Astrocyte (in vitro differentiated cells and primary cell): ENCODE measurements around the gene ATP6V1E1. TPM values are rescaled to one million over a fixed set of nuclear protein-coding genes. Genes with fewer than 3 reads are reported as not detected.

Experiments
- DNase-seq: peaks from one replicate; pipeline ENCODE4 v3.0.0-alpha.2; 2010; ENCODE audit warnings: low read depth
- FAIRE-seq: peaks from 2 replicates; lab custom pipeline; 2011; peaks lifted over from hg19 to GRCh38; lab: Jason Lieb, UNC
- H2AFZ ChIP-seq: 2 replicates; pipeline ENCODE4 v1.6.0; 2012; ENCODE audit warnings: low read depth, low read length, inconsistent platforms
- H3K27ac ChIP-seq: 2 replicates; pipeline ENCODE4 v1.5.1; 2011; ENCODE audit warnings: low read depth, low read length, inconsistent platforms
- H3K27me3 ChIP-seq: 2 replicates; pipeline ENCODE4 v1.6.0; 2011; ENCODE audit warnings: low read length, inconsistent platforms; ENCODE audit not compliant: insufficient read depth
- H3K36me3 ChIP-seq: 2 replicates; pipeline ENCODE4 v1.5.1; 2011; ENCODE audit warnings: low read length, inconsistent platforms; ENCODE audit not compliant: insufficient read depth
- H3K4me1 ChIP-seq: 2 replicates; pipeline ENCODE4 v1.5.1; 2011; ENCODE audit warnings: low read length, inconsistent platforms; ENCODE audit not compliant: insufficient read depth
- H3K4me2 ChIP-seq: 2 replicates; pipeline ENCODE4 v1.6.0; 2012; ENCODE audit warnings: low read length, inconsistent platforms
- H3K4me3 ChIP-seq: 2 replicates; pipeline ENCODE4 v1.5.1; 2011; ENCODE audit warnings: low read depth, mild to moderate bottlenecking, low read length, inconsistent platforms; ENCODE audit not compliant: insufficient read depth
- H3K79me2 ChIP-seq: 2 replicates; pipeline ENCODE4 v1.6.0; 2012; ENCODE audit warnings: mild to moderate bottlenecking, low read length, inconsistent platforms; ENCODE audit not compliant: insufficient read depth
- H3K9ac ChIP-seq: 2 replicates; pipeline ENCODE4 v1.6.0; 2012; ENCODE audit warnings: mild to moderate bottlenecking, low read length, inconsistent platforms
- H3K9me3 ChIP-seq: 2 replicates; pipeline ENCODE4 v1.5.1; 2012; ENCODE audit warnings: low read depth, mild to moderate bottlenecking, low read length, inconsistent platforms; ENCODE audit not compliant: insufficient read depth
- H4K20me1 ChIP-seq: 2 replicates; pipeline ENCODE4 v1.6.0; 2012; ENCODE audit warnings: low read length, inconsistent platforms; ENCODE audit not compliant: insufficient read depth
- H3K27ac Mint-ChIP-seq: one replicate; pipeline ENCODE4 v1.8.0; 2021; ENCODE audit warnings: mild to moderate bottlenecking, mixed read lengths; ENCODE audit not compliant: unreplicated experiment
- H3K27me3 Mint-ChIP-seq: one replicate; pipeline ENCODE4 v1.8.0; 2021; ENCODE audit warnings: low read depth, mixed read lengths; ENCODE audit not compliant: unreplicated experiment
- H3K36me3 Mint-ChIP-seq: one replicate; pipeline ENCODE4 v1.8.0; 2021; ENCODE audit warnings: low read depth, mixed read lengths; ENCODE audit not compliant: unreplicated experiment
- H3K4me1 Mint-ChIP-seq: one replicate; pipeline ENCODE4 v1.8.0; 2021; ENCODE audit warnings: low read depth, mixed read lengths; ENCODE audit not compliant: unreplicated experiment
- H3K4me3 Mint-ChIP-seq: one replicate; pipeline ENCODE4 v1.8.0; 2021; ENCODE audit warnings: mild to moderate bottlenecking, moderate library complexity, mixed read lengths; ENCODE audit not compliant: unreplicated experiment
- H3K9me3 Mint-ChIP-seq: one replicate; pipeline ENCODE4 v1.8.0; 2021; ENCODE audit warnings: mild to moderate bottlenecking, mixed read lengths; ENCODE audit not compliant: unreplicated experiment
- EZH2 ChIP-seq: IDR thresholded peaks from 2 replicates; pipeline ENCODE4 v1.6.1; 2012; ENCODE audit warnings: mild to moderate bottlenecking, low read length, inconsistent platforms; ENCODE audit not compliant: insufficient read depth
- total RNA-seq: library from RNA; stranded (reverse); gene quantifications from 2 replicates; pipeline ENCODE4 v1.2.1, GENCODE V29; 2021
- TF ChIP-seq, protein P1 (sequence below): IDR thresholded peaks from 2 replicates; pipeline ENCODE4 v1.5.1; 2011; ENCODE audit warnings: low read depth, mild to moderate bottlenecking, inconsistent platforms, low read length, moderate library complexity; ENCODE audit not compliant: insufficient read depth

Gene ATP6V1E1
- total RNA-seq, 1 donor from 2014 or later, result 160 TPM

DNA sequence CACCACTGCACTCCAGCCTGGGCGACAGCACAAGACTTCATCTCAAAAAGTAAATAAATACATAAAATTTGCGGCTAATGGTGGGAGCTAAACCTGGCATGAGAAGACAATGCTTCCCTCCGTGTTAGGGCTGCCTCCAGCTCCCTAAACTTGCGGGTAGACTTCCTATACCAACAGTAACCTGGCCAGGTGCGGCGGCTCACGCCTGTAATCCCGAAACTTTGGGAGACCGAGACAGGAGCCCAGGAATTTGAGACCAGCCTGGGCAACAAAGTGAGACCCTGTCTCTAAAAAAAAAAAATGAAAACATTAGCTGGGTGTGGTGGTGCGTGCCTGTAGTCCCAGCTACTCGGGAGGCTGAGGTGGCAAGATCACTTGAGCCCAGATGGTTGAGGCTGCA, 39.9 kb downstream of the ATP6V1E1 start:
- Mint-ChIP-seq H3K9me3 (no peaks in the 10 kb centered on the region), H3K4me1 (no peaks in the 10 kb centered on the region), H3K27ac (no peak overlapping the region), H3K36me3 (peaks cover 5% of the 10 kb centered on the region), H3K4me3 (no peak overlapping the region), H3K27me3 (no peaks in the 10 kb centered on the region)
- no peak overlapping the region for H2AFZ ChIP-seq
- peaks cover 23% of the 10 kb centered on the region for H3K36me3 ChIP-seq
- DNase-seq (no peak), FAIRE-seq (no peak)
- no peaks in the 10 kb centered on the region for H3K9me3 ChIP-seq
- no peak overlapping the region for H3K4me2 ChIP-seq
- no peak overlapping the region for H3K27ac ChIP-seq
- H3K79me2 ChIP-seq, result no peaks in the 10 kb centered on the region
- no peaks in the 10 kb centered on the region for H3K27me3 ChIP-seq
- peaks cover 6% of the 10 kb centered on the region for H4K20me1 ChIP-seq
- H3K4me3 ChIP-seq, result no peak overlapping the region
- H3K4me1 ChIP-seq, result no peaks in the 10 kb centered on the region
- TF ChIP-seq EZH2, result no peak
- TF ChIP-seq, protein P1, sequence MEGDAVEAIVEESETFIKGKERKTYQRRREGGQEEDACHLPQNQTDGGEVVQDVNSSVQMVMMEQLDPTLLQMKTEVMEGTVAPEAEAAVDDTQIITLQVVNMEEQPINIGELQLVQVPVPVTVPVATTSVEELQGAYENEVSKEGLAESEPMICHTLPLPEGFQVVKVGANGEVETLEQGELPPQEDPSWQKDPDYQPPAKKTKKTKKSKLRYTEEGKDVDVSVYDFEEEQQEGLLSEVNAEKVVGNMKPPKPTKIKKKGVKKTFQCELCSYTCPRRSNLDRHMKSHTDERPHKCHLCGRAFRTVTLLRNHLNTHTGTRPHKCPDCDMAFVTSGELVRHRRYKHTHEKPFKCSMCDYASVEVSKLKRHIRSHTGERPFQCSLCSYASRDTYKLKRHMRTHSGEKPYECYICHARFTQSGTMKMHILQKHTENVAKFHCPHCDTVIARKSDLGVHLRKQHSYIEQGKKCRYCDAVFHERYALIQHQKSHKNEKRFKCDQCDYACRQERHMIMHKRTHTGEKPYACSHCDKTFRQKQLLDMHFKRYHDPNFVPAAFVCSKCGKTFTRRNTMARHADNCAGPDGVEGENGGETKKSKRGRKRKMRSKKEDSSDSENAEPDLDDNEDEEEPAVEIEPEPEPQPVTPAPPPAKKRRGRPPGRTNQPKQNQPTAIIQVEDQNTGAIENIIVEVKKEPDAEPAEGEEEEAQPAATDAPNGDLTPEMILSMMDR, result no peak
- no peak overlapping the region for H3K9ac ChIP-seq

DNA sequence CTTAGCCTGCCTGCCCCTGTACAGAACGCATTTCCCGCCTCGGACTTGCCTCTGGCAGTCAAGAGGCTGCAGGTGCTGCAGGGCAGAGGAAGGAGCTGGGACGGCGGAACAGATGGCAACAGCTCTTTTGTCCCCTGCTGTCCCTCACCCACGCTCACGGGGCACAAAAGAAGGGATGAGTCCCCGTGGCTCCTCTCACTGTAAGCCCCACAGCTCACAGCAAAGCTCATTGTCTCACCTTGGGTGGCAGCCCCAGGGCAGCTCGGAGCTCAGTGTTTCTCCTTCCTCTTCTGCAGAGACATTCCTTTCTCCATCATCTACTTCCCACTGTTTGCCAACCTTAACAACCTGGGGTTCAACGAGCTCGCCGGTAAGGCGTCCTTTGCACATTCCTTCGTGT, 40.9 kb downstream of the ATP6V1E1 start:
- TF ChIP-seq, protein P1, result no peak
- TF ChIP-seq EZH2, result no peak
- no peaks in the 10 kb centered on the region for H4K20me1 ChIP-seq

DNA sequence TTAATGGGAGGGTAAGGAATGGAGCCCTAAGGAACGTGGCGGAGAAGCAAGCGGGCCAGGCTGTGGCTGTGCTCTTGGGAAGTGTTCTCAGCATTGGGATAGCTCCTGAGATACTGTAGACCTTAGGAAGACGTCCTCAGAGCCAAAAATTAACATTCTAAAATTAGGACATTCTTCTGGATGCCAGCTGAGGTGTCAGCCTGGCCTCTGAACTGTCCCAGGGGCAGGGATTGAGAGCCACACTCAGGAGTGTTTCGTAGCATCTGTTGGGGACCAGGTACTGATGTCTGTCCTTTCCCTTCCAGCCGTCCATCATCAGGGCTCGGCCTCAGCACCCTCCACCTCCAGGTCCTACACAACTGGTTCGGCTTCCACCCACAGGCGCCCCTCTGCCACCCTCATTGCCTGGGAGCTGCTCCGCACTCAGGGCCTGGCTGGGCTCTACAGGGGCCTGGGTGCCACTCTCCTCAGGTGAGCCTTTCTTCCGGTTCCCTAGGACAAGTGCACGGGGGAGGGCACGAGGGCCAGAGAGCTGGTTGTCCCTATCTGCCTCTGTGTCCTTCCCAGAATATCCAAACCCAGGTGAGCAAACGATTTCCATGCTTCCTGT, 41.6 kb downstream of the ATP6V1E1 start:
- no peaks in the 10 kb centered on the region for H4K20me1 ChIP-seq
- no peak overlapping the region for H2AFZ ChIP-seq
- no peaks in the 10 kb centered on the region for H3K36me3 Mint-ChIP-seq
- H3K4me2 ChIP-seq, result no peak overlapping the region
- H3K4me1 Mint-ChIP-seq, result no peaks in the 10 kb centered on the region
- H3K27me3 ChIP-seq, result no peaks in the 10 kb centered on the region
- H3K9ac ChIP-seq, result no peak overlapping the region
- H3K9me3 ChIP-seq, result no peaks in the 10 kb centered on the region
- no peak overlapping the region for H3K27ac Mint-ChIP-seq
- H3K27me3 Mint-ChIP-seq, result peaks cover 2% of the 10 kb centered on the region
- peaks cover 11% of the 10 kb centered on the region for H3K36me3 ChIP-seq
- no peak overlapping the region for H3K4me3 Mint-ChIP-seq
- no peaks in the 10 kb centered on the region for H3K9me3 Mint-ChIP-seq
- no peak for TF ChIP-seq EZH2
- TF ChIP-seq, protein P1, result no peak
- no peaks in the 10 kb centered on the region for H3K79me2 ChIP-seq
- H3K4me3 ChIP-seq, result no peak overlapping the region
- no peaks in the 10 kb centered on the region for H3K4me1 ChIP-seq
- H3K27ac ChIP-seq, result no peak overlapping the region
- no peak for DNase-seq
- FAIRE-seq, result no peak

More for the DNA sequence above, 40.9 kb downstream of the ATP6V1E1 start:
- Histone ChIP-seq H3K27ac (no peak overlapping the region), H3K36me3 (peaks cover 16% of the 10 kb centered on the region), H3K27me3 (no peaks in the 10 kb centered on the region), H3K79me2 (no peaks in the 10 kb centered on the region), H2AFZ (no peak overlapping the region), H3K9ac (no peak overlapping the region), H3K4me2 (no peak overlapping the region), H3K4me3 (no peak overlapping the region), H3K4me1 (no peaks in the 10 kb centered on the region), H3K9me3 (no peaks in the 10 kb centered on the region)
- Mint-ChIP-seq H3K9me3 (no peaks in the 10 kb centered on the region), H3K4me3 (no peak overlapping the region), H3K36me3 (no peaks in the 10 kb centered on the region), H3K4me1 (no peaks in the 10 kb centered on the region), H3K27me3 (peaks cover 2% of the 10 kb centered on the region), H3K27ac (no peak overlapping the region)
- DNase-seq, result no peak
- FAIRE-seq, result no peak
